BJ (cell line): ENCODE results near the gene EIF4E3. TPM values are rescaled to one million over a fixed set of nuclear protein-coding genes. Genes with fewer than 3 reads are reported as not detected.

ENCODE experiments used
- CTCF ChIA-PET: fragments of 350-600 bp; formaldehyde crosslinking; extraction: SDS; loops from one replicate; lab custom pipeline; 2021; ENCODE audit warnings: antibody characterized with exemption, inconsistent platforms; lab: Yijun Ruan, JAX
- POLR2A ChIA-PET: fragments of 300-600 bp; sonication (Branson Sonifier 250); formaldehyde crosslinking; extraction: SDS; loops from one replicate; lab custom pipeline; 2021; ENCODE audit warnings: antibody characterized with exemption; lab: Charles Lee
- DNase-seq: peaks from one replicate; pipeline ENCODE4 v3.0.0-alpha.2; 2011; ENCODE audit warnings: low read depth
- H3K27me3 ChIP-seq: 2 replicates; pipeline ENCODE4 v1.6.0; 2011; ENCODE audit warnings: low read length; ENCODE audit not compliant: control insufficient read depth, insufficient read depth
- H3K36me3 ChIP-seq: 2 replicates; pipeline ENCODE4 v1.5.1; 2011; ENCODE audit warnings: low read length; ENCODE audit not compliant: control insufficient read depth, insufficient read depth
- H3K4me3 ChIP-seq: 2 replicates; pipeline ENCODE4 v1.5.1; 2011; ENCODE audit warnings: low read depth, mild to moderate bottlenecking, control low read depth, low read length
- CTCF ChIP-seq: IDR thresholded peaks from 2 replicates; pipeline ENCODE4 v1.5.1; 2011; ENCODE audit warnings: low read depth, mild to moderate bottlenecking, control low read depth, inconsistent platforms, low read length, moderate library complexity; ENCODE audit not compliant: insufficient read depth
- polyA plus RNA-seq: library from polyadenylated mRNA; depleted of rRNA; stranded (reverse); fragments of >200 nt; gene quantifications from 2 replicates; pipeline ENCODE4 v1.2.3, GENCODE V29; 2011

The EIF4E3 gene
- polyA plus RNA-seq, 1 experiment: 1.1 TPM

GRCh38 chr3:71655061-71655460, 70.1 kb downstream of the EIF4E3 start:
- Histone ChIP-seq H3K36me3 (no peaks in the 10 kb centered on the region), H3K27me3 (no peaks in the 10 kb centered on the region; the same call in 1 of the 2 replicates), H3K4me3 (no peak overlapping the region)
- no peak for TF ChIP-seq CTCF
- DNase-seq: no peak
- ChIA-PET CTCF (interaction anchor here (0.7 to 1.6 kb wide), 6 partner anchors 10 to 1123 kb away, joined by 3 to 5 read pairs (median 4); no protein-coding TSS in a partner anchor), POLR2A (no interaction called here)

GRCh38 chr3:71653414-71653807, 71.8 kb downstream of the EIF4E3 start:
- H3K27me3 ChIP-seq: no peaks in the 10 kb centered on the region; the same call in 1 of the 2 replicates
- TF ChIP-seq CTCF: no peak
- CTCF ChIA-PET: interaction anchor here (0.6 to 3.3 kb wide), 16 partner anchors 10 to 1590 kb away, joined by 3 to 18 read pairs (median 4); no protein-coding TSS in a partner anchor
- no peak overlapping the region for H3K4me3 ChIP-seq
- H3K36me3 ChIP-seq: no peaks in the 10 kb centered on the region
- DNase-seq: no peak
- POLR2A ChIA-PET: interaction anchor here (1.1 kb wide), 1 partner anchor 1103 kb away, joined by 3 read pairs; no protein-coding TSS in a partner anchor

GRCh38 chr3:71652781-71653413, 72.3 kb downstream of the EIF4E3 start:
- CTCF ChIA-PET: interaction anchor here (0.6 to 3.3 kb wide), 18 partner anchors 10 to 1589 kb away, joined by 3 to 18 read pairs (median 3); no protein-coding TSS in a partner anchor
- Histone ChIP-seq H3K4me3 (no peak overlapping the region), H3K27me3 (no peaks in the 10 kb centered on the region; the same call in 1 of the 2 replicates), H3K36me3 (no peaks in the 10 kb centered on the region)
- DNase-seq: no peak
- TF ChIP-seq CTCF: peak; percentile 48
- POLR2A ChIA-PET: interaction anchor here (1.1 kb wide), 1 partner anchor 1102 kb away, joined by 3 read pairs; no protein-coding TSS in a partner anchor

GRCh38 chr3:71651625-71652024, 73.6 kb downstream of the EIF4E3 start:
- no peaks in the 10 kb centered on the region for H3K36me3 ChIP-seq
- no peaks in the 10 kb centered on the region; the same call in 1 of the 2 replicates for H3K27me3 ChIP-seq
- H3K4me3 ChIP-seq: no peak overlapping the region
- no peak for TF ChIP-seq CTCF
- ChIA-PET CTCF (interaction anchor here (0.7 to 3.3 kb wide), 6 partner anchors 10 to 1588 kb away, joined by 3 to 18 read pairs (median 5); no protein-coding TSS in a partner anchor), POLR2A (no interaction called here)
- DNase-seq: no peak

GRCh38 chr3:71650372-71650771, 74.8 kb downstream of the EIF4E3 start:
- TF ChIP-seq CTCF: no peak
- ChIA-PET POLR2A (no interaction called here), CTCF (no interaction called here)
- Histone ChIP-seq H3K27me3 (no peaks in the 10 kb centered on the region; the same call in 1 of the 2 replicates), H3K36me3 (no peaks in the 10 kb centered on the region), H3K4me3 (no peak overlapping the region)
- DNase-seq: no peak
